Spleen (tissue), 11 donors: Measurements from ENCODE around the gene SMAD3. TPM values are rescaled to one million over a fixed set of nuclear protein-coding genes. Genes with fewer than 3 reads are reported as not detected.
"Not testable (repeated sequence)": the region's sequence is repeated elsewhere in the genome, so short reads cannot be mapped to it uniquely, and the experiment has no call there.

Experiments used
- DNase-seq: peaks from one replicate; pipeline ENCODE4 v3.0.0-alpha.2; 2020
- H3K27ac ChIP-seq, 8 donors: fragments of 200-600 bp; sonication (generic) in 7 of 8; 1 replicate in 4 of 8; 2 replicates in 4 of 8; pipeline versions ENCODE4 v1.5.0 to v1.8.0; 2016 to 2021; ENCODE audit warnings: inconsistent platforms in 4 of 8, mild to moderate bottlenecking in 4 of 8, moderate library complexity in 1 of 8
- H3K27me3 ChIP-seq, 7 donors: fragments of 200-600 bp; sonication (generic) in 6 of 7; replicated peaks in 1 of 7; 1 replicate in 4 of 7; 2 replicates in 3 of 7; pipeline versions ENCODE4 v1.5.0 to v1.8.0; 2016 to 2021; ENCODE audit warnings: inconsistent platforms in 3 of 7, mild to moderate bottlenecking in 1 of 7
- H3K36me3 ChIP-seq, 6 donors: fragments of 200-600 bp; sonication (generic) in 5 of 6; 1 replicate in 4 of 6; 2 replicates in 2 of 6; pipeline versions ENCODE4 v1.5.0 to v1.8.0; 2016 to 2021; ENCODE audit warnings: inconsistent platforms in 2 of 6
- H3K4me1 ChIP-seq, 6 donors: fragments of 200-600 bp; sonication (generic) in 5 of 6; 1 replicate in 3 of 6; 2 replicates in 3 of 6; pipeline versions ENCODE4 v1.5.0 to v1.8.0; 2016 to 2021; ENCODE audit warnings: inconsistent platforms in 3 of 6
- H3K4me3 ChIP-seq, 8 donors: fragments of 200-600 bp; sonication (generic) in 7 of 8; 1 replicate in 4 of 8; 2 replicates in 4 of 8; pipeline versions ENCODE4 v1.5.0 to v1.8.0; 2016 to 2021; ENCODE audit warnings: inconsistent platforms in 4 of 8, mild to moderate bottlenecking in 4 of 8, moderate library complexity in 2 of 8
- H3K9me3 ChIP-seq, 8 donors: fragments of 200-600 bp; sonication (generic) in 7 of 8; 1 replicate in 4 of 8; 2 replicates in 4 of 8; pipeline versions ENCODE4 v1.5.0 to v1.8.0; 2016 to 2021; ENCODE audit warnings: inconsistent platforms in 4 of 8
- CTCF ChIP-seq, 11 experiments: fragments of 200-600 bp in 7 of 11; fragments of 450-650 bp in 4 of 11; sonication (generic) in 4 of 11; IDR thresholded peaks in 8 of 11; conservative IDR thresholded peaks in 3 of 11; 1 replicate in 7 of 11; 2 replicates in 4 of 11; pipeline versions ENCODE4 v1.4.0 to v1.8.0; 2016 to 2021; ENCODE audit warnings: antibody characterized with exemption in 11 of 11, inconsistent platforms in 4 of 11, mild to moderate bottlenecking in 1 of 11
- POLR2A ChIP-seq, 3 donors: fragments of 450-650 bp; IDR thresholded peaks; one replicate each; pipeline ENCODE4 v1.5.1; 2017; ENCODE audit warnings: antibody characterized with exemption in 3 of 3, mild to moderate bottlenecking in 1 of 3
- POLR2AphosphoS5 ChIP-seq, 3 donors: sonication (generic); formaldehyde crosslinking; IDR thresholded peaks; one replicate each; pipeline ENCODE4 v1.5.1; 2017; ENCODE audit warnings: antibody characterized with exemption in 3 of 3
- WGBS, 5 donors: extraction: QIAGEN DNeasy Blood & Tissue Kit in 3 of 5; methylation state at CpG; one replicate each; pipeline versions ENCODE4 v1.1.5 to v1.1.7; 2013 to 2018; 5-methylcytosine and 5-hydroxymethylcytosine counted together
- intact Hi-C: fragments of 100-400 bp; cut with DNase I; formaldehyde crosslinking; loops from one replicate; pipeline ENCODE4 v1.15.0; 2023; ENCODE audit warnings: low total_unique reads
- polyA plus RNA-seq, 3 donors: library from polyadenylated mRNA; stranded (reverse); fragments of 200-250 nt; gene quantifications; one replicate each; pipeline ENCODE4 v1.2.1, GENCODE V29; 2013
- total RNA-seq, 7 donors: library from RNA; depleted of rRNA in 3 of 7; stranded (reverse); fragments of >200 nt in 3 of 7; fragmentation: NEBNext Ultra II Directional in 4 of 7; extraction: Animal tissue kit (Norgen Biotek cat#: 25700) in 4 of 7; gene quantifications; one replicate each; pipeline versions ENCODE4 v1.1.0 to v1.2.1, GENCODE V29; 2016 to 2021
- donor health status: healthy with polysubstance abuse.
- donor health status: DM: no; HTN: no; CAD: no; lungs with moderate emphysema.
- donor health status: DM: no; HTN: no; CAD: no.
- donor health status: Bipolar disorder and iron deficiency.
- donor health status: healthy.
- donor health status: DM: no; HTN: no; CAD: no.
- donor health status: DM: yes; HTN: yes; CAD: no.

The SMAD3 gene
- total and polyA plus RNA-seq, 10 donors: 8.3 to 78.4 (median 33.7) TPM

GRCh38 chr15:67025719-67026609, 39.4 kb upstream of the SMAD3 start:
- H3K27ac ChIP-seq: peak overlapping the region in 7 of 8 donors; percentile 49 to 83 (median 74)
- intact Hi-C loops: no loop called here
- 35 to 49% (median 40%) methylated on average over 9 of the region's 9 CpGs for WGBS, 5 donors

GRCh38 chr15:67026610-67026967, 38.8 kb upstream of the SMAD3 start:
- Histone ChIP-seq H3K27me3 (no peaks in the 10 kb centered on the region), H3K36me3 (no peaks in the 10 kb centered on the region), H3K9me3 (no peaks in the 10 kb centered on the region), H3K4me3 (no peak overlapping the region), H3K27ac (peak overlapping the region in 6 of 8 donors; percentile 49 to 83 (median 76)), H3K4me1 (peaks cover 20 to 75% (median 45%) of the 10 kb centered on the region in 6 donors)
- 48 to 80% (median 61%) methylated on average over 4 of the region's 4 CpGs for WGBS, 5 donors
- intact Hi-C loops: no loop called here
- TF ChIP-seq POLR2AphosphoS5 (IDR thresholded peaks at IDR 0.05) (no peak), POLR2A (IDR thresholded peaks at IDR 0.05) (no peak), CTCF (IDR thresholded peaks at IDR 0.05 in 8 of 11, conservative IDR thresholded peaks at IDR 0.05 in 3 of 11) (no peak)
- DNase-seq: no peak

More at GRCh38 chr15:67025719-67026609, 39.4 kb upstream of the SMAD3 start:
- Histone ChIP-seq H3K9me3 (no peaks in the 10 kb centered on the region), H3K36me3 (no peaks in the 10 kb centered on the region), H3K27me3 (no peaks in the 10 kb centered on the region), H3K4me1 (peaks cover 20 to 77% (median 43%) of the 10 kb centered on the region in 6 donors), H3K4me3 (no peak overlapping the region)
- no peak for DNase-seq
- TF ChIP-seq POLR2AphosphoS5 (IDR thresholded peaks at IDR 0.05) (peak in 2 of 3 donors; percentile 61 to 76), POLR2A (IDR thresholded peaks at IDR 0.05) (no peak), CTCF (IDR thresholded peaks at IDR 0.05 in 8 of 11, conservative IDR thresholded peaks at IDR 0.05 in 3 of 11) (no peak)

GRCh38 chr15:67028440-67028839, 37.0 kb upstream of the SMAD3 start:
- peaks cover 0 to 10% (median 0%) of the 10 kb centered on the region in 7 donors for H3K27me3 ChIP-seq
- H3K36me3 ChIP-seq, H3K27ac ChIP-seq, H3K9me3 ChIP-seq, H3K4me3 ChIP-seq, intact Hi-C loops, DNase-seq: not testable (repeated sequence)
- peaks cover 28 to 75% (median 51%) of the 10 kb centered on the region in 6 donors for H3K4me1 ChIP-seq
- WGBS, 5 donors: 90 to 98% (median 94%) methylated on average over 3 of the region's 3 CpGs

GRCh38 chr15:67030036-67030762, 35.2 kb upstream of the SMAD3 start:
- no peak for DNase-seq
- WGBS, 5 donors: 72 to 90% (median 80%) methylated on average over 5 of the region's 5 CpGs
- intact Hi-C loops: no loop called here
- Histone ChIP-seq H3K9me3 (no peaks in the 10 kb centered on the region), H3K4me3 (no peak overlapping the region), H3K27ac (peak overlapping the region in 5 of 8 donors; percentile 1 to 25 (median 7)), H3K36me3 (no peaks in the 10 kb centered on the region), H3K27me3 (peaks cover 0 to 18% (median 0%) of the 10 kb centered on the region in 7 donors), H3K4me1 (peaks cover 16 to 66% (median 42%) of the 10 kb centered on the region in 6 donors)
- TF ChIP-seq CTCF (IDR thresholded peaks at IDR 0.05 in 8 of 11, conservative IDR thresholded peaks at IDR 0.05 in 3 of 11) (no peak), POLR2A (IDR thresholded peaks at IDR 0.05) (no peak), POLR2AphosphoS5 (IDR thresholded peaks at IDR 0.05) (no peak)
